Left renal cortex interstitium (tissue), 4 donors: Measurements from ENCODE around the gene ZC3H12C. TPM values are rescaled to one million over a fixed set of nuclear protein-coding genes. Genes with fewer than 3 reads are reported as not detected.

Source experiments
- DNase-seq, 4 donors: peaks; one replicate each; pipeline ENCODE4 v3.0.0-alpha.2; 2013; ENCODE audit warnings: low read depth in 4 of 4, low spot score in 2 of 4, missing footprints in 1 of 4
- polyA plus RNA-seq, 4 donors: library from polyadenylated mRNA; unstranded; fragments of 120-200 nt; gene quantifications; one replicate each; pipeline ENCODE4 v1.2.1, GENCODE V29; 2013; ENCODE audit not compliant: insufficient read length in 4 of 4

ZC3H12C gene
- polyA plus RNA-seq, 4 donors, result 6.5 to 9.5 (median 7.6) TPM

DNA sequence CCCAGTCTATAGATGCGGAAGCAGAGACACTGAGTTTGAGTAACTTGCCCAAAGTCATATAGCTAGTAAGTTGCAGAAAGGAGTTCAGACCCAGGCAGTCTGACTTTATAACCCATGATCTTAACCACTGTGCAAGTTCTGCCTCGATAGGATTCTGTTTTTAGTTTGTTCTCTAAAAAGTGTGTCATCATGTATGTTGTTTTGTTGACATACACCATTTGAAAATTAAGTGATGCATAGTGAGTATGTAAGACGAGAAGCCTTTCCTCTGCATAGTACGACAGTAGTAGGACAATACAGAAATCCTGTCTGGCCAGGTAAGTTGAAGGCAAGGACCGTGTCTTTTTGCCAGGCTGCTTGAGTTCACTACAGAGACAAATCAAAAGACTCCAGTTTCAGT, 3.3 kb downstream of the ZC3H12C start:
- DNase-seq, result no peak

DNA sequence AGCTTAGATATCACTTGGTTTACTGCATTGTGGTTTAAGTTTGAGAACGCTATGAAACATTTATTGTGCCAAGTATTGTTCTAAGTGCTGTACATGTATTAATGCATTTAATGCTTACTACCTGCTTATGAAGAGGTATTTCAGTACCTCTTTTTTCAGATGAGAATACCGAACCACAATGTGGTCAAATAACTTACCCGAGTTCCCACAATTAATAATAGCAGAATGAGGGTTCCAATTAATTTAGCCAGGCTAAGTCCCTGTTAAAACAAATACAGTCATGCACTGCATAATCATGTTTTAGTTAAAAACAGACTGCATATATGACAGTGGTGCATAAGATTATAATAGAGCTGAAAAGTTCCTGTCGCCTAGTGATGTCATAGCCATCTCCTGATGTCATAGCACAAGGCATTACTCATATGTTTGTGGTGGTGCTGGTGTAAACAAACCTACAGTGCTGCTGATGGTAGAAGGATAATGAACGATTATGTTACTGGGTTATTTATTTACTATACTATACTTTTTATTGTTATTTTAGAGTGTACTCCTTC, 4.3 kb downstream of the ZC3H12C start:
- DNase-seq, result no peak

DNA sequence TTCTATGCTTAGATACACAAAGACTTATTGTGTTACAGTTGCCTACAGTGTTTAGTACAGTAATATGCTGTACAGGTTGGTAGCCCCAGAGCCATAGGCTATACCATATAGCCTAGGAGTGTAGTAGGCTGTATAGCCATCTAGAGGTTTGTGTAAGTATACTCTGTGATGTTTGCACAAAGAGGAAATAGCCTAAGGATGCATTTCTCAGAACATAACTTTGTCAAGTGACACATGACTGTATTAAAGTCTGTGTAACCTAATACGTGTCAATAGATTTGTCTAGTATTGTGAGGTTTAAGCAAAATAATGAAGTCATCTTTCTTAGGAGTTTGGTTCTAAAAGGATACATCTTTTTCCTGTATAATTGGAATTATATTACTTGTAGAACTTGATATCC, 5.5 kb downstream of the ZC3H12C start:
- DNase-seq, result no peak

DNA sequence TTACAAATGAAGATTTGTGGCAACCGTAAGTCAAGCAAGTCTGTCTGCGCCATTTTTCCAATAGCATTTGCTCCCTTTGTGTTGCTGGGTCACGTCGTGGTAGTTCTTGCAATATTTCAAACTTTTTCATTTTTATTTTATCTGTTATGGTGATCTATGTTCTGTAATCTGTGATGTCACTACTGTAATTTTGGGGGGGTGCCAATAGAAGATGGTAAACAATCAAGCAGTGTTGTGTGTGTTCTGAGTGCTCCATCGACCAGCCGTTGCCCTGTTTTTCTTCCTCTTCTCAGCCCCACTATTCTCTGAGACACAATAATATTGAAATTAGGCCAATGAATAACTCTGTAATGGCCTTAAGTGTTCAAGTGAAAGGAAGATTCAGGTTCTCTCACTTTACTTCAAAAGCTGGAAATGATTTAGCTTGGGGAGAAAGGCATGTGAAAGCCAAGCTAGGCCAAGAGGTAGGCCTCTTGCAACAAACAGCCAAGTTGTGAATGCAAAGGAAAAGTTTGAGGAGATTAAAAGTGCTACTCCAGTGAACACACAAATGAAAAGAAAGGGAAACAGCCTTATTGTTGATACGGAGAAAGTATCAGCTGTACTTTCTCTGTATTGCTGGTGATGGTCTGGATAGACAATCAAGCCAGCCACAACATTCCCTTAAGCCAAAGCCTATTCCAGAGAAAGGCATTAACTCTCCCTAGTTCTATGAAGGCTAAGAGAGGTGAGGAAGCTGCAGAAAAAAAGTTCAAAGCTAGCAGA, 7.5 kb downstream of the ZC3H12C start:
- no peak for DNase-seq

DNA sequence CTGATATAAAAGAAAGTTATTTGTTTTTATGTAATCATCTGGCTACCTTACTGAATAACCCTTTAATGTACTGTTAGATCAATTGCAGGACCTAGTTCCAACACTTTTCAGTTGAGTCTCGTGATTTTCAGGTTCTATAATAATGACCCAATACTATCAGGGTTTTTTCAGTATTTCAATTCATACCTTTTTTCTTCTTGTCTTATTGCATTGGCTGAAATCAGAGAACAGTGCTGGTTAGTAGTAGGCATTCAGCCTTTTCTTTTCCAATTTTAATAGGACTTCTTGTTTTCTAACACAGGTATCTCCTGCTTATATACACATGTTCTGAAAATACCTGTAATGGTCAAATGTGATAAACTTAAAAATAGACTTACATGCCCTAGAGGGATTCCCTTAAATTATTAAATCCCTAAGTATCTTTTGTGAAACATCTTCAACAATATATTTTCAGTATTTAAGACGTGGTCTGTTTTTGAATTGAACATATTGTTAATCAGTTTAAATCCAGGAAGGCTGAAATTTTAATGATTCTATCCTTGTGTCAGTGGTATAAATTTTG, 13.6 kb downstream of the ZC3H12C start:
- no peak for DNase-seq

DNA sequence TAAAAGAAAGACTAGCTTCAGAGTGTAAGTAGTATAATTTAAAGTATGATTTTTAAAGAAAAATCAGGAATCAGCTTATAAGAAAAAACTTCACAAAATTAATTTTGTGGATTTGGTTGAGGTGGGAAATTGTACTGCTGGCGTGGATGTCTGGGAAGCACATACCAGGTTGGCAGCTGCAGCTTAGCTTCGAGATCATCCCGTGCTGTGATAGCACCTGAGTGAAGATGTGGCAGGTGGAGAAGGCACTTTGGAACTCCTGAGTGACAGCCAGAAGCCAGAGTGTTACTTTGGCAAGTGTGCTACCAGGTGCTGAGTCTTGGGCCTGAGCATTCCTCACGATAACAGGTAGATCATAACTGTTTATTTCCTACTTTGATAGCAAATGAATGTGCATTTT, 17.7 kb downstream of the ZC3H12C start:
- DNase-seq, result no peak

DNA sequence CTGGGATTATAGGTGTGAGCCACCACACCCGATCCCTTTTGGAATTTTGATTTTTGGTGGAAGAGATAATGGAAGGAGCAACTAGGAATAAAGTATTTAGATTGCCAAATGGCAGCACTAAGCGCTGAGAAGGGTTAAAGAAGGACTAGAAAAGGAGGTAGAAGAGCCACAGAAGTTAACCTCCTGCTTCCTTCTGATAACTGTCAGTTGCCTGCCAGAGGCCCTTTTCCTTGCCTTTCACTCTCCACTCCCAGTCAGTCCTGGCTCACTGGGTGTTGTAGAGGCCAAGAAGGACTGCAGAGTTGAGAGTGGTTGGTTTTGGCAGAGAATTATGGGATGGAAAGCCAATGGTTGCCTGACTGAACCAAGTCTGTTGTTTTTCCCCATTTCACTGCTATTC, 19.3 kb downstream of the ZC3H12C start:
- no peak for DNase-seq

DNA sequence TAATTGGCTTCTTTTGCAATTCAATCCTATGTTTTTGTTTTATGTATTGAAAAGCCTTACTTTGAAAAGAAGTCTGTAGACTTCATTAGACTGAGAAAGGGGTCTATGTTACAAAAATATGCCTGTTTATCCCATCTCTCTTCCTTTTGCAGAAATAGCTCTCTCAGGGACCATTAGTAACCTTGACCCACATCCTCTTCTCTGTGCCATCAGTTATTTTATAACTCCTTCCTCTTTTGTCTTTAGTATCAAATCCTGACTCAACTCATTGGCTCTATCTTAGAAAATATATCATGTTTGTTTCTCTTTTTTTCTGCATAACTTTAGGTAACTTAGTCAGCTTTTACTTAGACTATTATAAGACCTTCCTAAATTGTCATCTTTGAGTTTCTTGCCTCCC, 20.3 kb downstream of the ZC3H12C start:
- no peak for DNase-seq

DNA sequence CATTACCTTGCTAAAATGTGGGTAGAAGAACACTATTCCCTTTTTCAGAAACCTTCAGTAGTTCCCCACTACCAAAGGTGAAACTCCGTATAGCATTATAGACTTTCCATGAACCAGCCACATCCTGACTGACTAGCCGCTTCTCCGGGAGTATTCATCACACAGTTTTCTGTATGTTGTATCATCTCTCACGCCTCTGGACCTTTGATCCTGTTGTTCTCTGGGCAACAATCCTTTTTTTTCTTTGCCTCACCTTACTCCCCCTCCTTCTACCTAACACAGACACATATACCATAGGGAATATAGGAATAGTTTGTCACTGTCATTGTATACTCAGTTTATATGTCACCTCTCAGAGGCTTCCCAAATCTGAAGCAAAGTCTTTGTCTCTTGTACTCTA, 20.8 kb downstream of the ZC3H12C start:
- no peak for DNase-seq

DNA sequence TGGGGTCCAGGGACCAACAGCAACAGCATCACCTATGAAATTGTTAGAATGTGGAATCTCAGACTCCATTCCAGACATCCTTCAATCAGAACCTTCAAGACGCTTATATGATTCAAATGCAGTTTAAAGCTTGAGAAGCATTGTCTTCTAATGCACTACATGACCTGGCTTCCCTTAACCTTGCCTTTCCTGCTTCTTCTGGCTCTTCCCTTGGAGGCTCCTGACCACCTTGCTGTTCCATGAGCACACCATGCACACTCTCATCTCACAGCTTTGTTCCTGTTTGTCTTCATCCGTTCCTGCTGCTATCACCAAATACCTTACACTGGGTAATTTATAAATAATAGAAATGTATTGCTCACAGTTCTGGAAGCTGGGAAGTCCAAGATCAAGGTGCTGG, 26.1 kb downstream of the ZC3H12C start:
- DNase-seq, result no peak

DNA sequence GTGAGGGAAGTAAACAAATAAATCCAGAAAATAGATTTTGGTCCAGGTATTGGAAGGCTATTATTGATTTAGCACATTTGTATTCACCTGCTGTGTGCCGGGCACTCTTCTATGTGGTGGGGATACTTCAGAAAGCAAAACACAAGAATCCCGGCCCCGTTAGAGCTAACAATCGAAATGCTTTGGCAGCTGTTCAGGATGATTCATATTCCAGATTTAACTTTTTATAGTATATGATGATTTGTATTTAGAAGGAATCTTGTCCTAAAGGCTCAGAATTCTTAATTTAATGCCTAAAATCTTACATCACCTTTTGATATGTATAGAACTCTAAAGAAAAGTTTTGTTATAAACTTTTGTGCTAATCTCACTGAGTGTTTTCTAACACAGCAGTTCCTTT, 28.0 kb downstream of the ZC3H12C start:
- DNase-seq, result no peak

DNA sequence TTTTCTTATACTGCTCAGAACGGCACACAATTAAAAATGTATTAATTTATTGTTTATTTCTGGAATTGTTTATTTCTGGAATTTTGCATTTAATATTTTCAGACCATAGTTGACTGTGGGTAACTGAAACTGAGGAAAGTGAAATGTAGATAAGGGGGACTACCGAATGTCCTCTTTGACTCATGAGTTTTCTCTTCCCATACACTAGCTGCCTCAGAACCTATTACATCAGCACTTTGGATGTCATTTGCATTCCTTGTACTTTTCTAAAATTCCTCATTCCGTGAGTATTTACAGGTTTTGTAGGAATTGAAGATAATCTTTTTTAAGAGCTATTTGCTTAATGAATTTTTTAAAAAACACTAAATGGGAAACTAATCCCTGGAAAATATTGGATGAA, 29.8 kb downstream of the ZC3H12C start:
- no peak for DNase-seq

DNA sequence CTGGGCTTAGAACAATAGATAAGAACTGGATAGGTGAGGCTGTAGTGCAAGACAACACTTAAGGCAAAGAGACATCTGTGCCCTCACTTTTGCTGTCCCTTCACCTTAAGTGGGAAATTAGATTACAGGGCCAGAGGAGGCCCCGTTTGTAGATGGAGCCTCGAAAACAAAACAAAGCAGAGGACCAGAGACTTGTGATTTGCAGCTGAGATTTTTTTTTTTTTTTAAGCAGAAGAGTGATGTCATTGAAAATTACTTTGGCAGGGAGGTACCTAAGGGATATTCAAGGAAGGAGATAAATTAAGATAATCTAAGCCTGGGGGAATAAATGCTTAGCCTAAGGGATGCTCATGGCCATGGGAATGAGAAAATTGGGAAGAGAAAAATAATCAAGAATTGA, 31.4 kb downstream of the ZC3H12C start:
- no peak for DNase-seq

DNA sequence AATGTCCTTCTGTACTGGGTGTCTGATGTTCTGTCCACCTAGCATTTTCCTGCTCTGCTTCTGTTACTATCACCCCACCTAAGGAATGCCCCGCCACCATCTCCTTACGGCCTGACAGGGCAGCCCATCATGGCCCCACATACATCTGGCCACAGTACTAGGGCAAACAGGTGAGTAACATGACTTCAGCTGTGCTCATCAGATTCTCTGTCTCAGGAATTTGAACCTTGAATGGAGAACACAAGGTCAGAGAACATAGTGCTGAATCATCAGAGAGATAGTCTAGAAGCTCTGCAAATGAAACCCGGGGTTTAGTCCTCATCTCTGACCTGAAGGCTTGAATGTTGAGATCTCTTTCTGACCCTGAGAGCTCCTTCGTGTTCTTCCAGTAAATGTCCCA, 32.4 kb downstream of the ZC3H12C start:
- no peak for DNase-seq

DNA sequence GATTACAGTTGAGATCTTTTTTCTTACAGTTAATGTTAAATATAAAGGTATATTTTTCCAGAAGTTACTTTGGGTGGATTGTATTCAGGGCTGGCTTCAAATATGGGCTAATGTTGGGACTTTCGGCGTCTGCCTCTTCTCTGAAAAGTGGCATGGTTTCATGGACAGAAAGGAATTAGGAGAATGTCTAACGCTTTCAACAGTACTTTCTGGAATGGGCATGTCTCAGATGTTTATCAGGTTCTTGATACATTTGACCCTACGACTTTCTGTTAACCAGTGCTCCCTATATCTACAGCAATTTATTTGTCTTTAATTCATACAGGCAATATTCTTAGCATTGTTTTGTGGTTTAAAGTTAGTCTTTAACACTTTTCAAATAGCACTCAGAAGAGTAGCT, 33.7 kb downstream of the ZC3H12C start:
- no peak for DNase-seq

DNA sequence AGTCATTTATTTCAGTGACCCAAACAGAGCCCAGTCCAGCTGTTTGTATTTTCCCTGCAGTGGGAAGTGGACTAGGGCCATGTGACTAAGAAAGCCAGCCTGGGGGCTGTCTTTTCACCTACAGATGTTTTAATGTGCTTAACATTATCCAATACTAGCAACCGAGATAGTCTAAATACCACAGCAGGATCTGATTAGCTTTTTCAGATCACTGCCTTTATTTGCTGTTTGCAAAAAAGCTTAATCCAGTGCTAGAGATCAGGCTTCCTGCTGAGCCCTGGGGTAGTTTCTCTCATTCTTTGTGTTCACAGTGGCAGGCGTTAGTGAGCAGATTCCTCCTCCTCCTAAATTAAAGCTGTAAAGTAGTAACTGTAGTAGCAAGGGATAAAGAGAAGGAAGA, 35.0 kb downstream of the ZC3H12C start:
- no peak for DNase-seq

DNA sequence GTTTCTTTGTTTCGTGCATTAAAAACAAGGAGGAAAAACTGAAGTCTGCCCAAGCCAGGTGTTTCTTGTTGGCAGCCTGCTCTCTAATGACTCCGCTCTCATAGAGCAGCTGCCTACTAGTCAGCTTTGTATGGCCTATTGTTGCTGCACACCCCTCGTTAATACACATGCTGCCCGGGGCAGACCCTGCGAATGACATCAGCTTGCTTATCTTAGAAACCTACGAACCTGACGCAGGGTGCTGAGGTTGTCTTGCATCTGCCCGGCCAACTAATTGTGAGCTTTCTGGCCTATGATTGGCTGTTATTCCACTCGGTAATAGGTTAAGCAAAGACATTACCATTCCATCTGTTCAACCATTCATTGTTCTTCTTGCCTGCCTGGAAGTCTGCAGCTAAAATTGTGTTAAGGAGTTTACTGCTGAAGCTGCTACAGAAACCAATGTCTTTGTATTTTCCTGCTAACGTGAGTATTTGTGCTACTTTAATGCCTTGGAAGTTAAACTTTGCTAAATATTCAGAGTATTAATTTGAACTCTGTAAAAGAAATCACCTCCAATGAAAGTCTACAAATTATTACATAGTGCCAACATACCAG, 37.5 kb downstream of the ZC3H12C start:
- no peak for DNase-seq

DNA sequence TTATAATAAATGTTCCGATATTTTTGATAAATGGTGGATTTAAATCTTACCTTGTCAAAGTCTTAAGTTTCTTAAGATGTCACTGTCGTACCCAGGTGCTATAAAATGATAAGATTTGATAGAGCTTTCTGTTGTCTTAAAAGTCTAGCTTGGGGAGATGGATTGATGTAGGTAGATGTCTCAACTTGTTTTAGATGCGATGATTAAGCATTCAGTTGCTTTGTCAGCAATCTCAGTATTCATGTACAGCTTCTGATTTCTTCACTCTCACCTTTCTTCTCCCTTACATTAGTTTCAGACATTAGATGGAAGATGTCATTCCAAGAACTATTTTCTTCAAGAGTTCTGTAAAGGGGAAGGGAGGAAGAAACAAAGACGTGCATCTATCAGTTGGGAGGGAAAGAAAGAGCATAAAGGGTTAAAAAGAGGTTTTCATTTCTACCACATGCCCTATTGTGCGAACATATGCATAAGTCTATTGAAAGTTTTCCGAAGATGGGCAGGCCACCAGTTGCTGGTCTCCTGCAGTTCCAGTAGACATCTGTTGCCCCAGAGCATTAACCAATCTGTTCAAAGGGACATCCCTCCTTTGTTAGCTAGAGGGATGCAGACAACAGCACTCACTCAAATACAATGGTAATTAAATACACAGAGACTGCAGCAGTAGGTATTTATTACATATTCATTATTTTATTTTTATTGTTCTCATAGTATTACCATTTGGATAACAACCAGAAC, 38.4 kb downstream of the ZC3H12C start:
- no peak for DNase-seq

DNA sequence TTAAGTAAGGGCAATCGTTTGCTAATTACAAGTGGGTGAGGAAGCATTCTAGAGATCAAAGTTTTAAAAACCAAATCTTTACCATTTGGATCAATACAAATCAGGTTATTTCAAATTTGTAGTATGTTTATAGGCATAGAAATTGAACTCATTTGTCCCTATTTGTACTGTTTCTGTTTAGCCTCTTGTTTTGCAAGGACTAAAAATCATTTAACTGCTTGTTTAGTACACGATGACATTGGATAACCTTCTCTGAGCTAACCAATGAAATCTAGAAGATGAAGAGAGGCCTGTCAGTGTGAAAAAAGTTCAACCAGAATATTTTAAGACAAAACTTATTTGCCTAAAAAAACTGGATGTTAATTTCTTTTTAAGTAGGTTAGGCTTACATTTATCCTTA, 40.0 kb downstream of the ZC3H12C start:
- DNase-seq, result no peak

DNA sequence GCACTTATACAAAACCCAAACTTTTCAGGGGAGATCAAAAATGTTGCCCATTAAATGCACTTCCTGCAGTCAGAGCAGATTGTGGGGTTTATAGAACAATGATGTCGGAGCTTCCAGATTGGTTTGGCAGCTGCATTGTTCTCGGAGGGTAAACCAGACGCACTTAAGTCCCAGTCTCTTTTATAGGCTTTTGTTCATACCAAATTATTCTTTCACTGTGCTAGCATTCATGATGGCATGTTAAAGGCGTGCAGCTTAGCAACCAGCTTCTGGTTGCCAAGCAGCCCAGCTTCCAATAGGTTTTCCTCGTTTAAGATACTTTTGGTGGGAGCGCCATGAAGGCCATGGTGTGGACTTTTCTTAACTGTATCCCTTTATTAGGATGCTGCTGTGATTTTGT, 40.9 kb downstream of the ZC3H12C start:
- DNase-seq, result no peak

DNA sequence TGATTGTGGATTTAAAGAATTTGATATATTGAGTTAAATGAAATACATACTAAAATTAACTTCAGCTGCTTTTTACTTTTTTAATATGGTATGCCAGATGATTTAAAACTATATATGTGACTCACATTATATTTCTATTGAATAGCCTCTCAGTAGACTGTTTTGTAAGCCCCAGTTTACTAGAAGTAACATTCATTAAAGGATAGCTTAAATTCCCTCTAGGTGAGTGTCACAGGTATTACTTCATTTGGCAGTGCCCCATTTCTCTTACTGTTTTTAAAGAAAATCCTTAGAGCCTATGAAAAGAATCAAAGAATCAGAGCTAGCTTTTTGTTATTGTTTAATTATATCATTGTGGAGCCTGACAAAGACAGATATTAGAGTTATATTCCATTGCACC, 48.6 kb downstream of the ZC3H12C start:
- DNase-seq, result no peak
